ENCODE measurements around the gene CAV3.

CAV3 gene

GRCh38 chr3:8743021-8743601, 9.5 kb downstream of the CAV3 start:
- Histone ChIP-seq H3F3A (ENCODE audit: insufficient read depth) (no peaks in the 10 kb centered on the region), H3K9me3 (ENCODE audit: insufficient read depth, low read length) (no peaks in the 10 kb centered on the region), H3K27ac (ENCODE audit: low read depth, low read length) (no peak overlapping the region), H3K4me2 (ENCODE audit: low read depth, low read length, poor library complexity, severe bottlenecking) (no peak overlapping the region), H3K27me3 (ENCODE audit: low read length) (no peaks in the 10 kb centered on the region), H3K9ac (ENCODE audit: low read length) (no peak overlapping the region), H3K79me2 (ENCODE audit: insufficient read depth, low read length) (no peaks in the 10 kb centered on the region), H4K20me1 (ENCODE audit: low read depth, low read length) (no peaks in the 10 kb centered on the region), H3K36me3 (ENCODE audit: low read length) (no peaks in the 10 kb centered on the region), H3K9me2 (replicated peaks; ENCODE audit: insufficient read depth, low read length) (no peaks in the 10 kb centered on the region), H3K4me3 (ENCODE audit: insufficient read depth, low read length, poor library complexity, severe bottlenecking) (no peak overlapping the region), H2AFZ (ENCODE audit: low read depth, low read length, severe bottlenecking) (no peak overlapping the region)
- TF ChIP-seq EZH2phosphoT487 (conservative IDR thresholded peaks at IDR 0.05; ENCODE audit: low read length) (no peak), CTCF (IDR thresholded peaks at IDR 0.05; ENCODE audit: insufficient read depth, low read length, poor library complexity, severe bottlenecking) (no peak)

DNA sequence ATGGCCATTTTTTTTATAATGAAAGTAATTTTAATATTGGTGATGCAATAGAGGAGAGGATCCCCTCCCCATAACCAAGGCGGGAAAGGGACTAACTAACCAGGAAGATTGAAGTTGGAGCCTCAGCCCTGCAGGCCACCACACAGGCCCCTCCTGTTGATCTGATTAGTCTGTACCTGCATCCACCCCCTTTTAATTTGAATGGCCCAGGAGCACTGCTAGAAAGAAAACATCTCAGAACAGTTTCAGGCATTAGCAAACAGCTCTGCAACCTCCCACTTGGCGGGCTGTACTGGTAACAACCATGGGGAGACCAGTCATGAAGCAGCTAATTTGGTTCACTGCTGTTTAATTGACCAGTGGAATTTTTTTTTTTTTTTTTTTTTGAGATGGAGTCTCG, 10.3 kb downstream of the CAV3 start:
- no peaks in the 10 kb centered on the region for H3F3A ChIP-seq (ENCODE audit: insufficient read depth)
- no peaks in the 10 kb centered on the region for H4K20me1 ChIP-seq (ENCODE audit: low read depth, low read length)
- H3K79me2 ChIP-seq (ENCODE audit: insufficient read depth, low read length) = no peaks in the 10 kb centered on the region
- no peak overlapping the region for H3K9ac ChIP-seq (ENCODE audit: low read length)
- H3K27me3 ChIP-seq (ENCODE audit: low read length) = no peaks in the 10 kb centered on the region
- no peak overlapping the region for H2AFZ ChIP-seq (ENCODE audit: low read depth, low read length, severe bottlenecking)
- H3K9me2 ChIP-seq (replicated peaks; ENCODE audit: insufficient read depth, low read length) = no peaks in the 10 kb centered on the region
- no peak for TF ChIP-seq EZH2phosphoT487 (conservative IDR thresholded peaks at IDR 0.05; ENCODE audit: low read length)
- no peak overlapping the region for H3K4me3 ChIP-seq (ENCODE audit: insufficient read depth, low read length, poor library complexity, severe bottlenecking)
- H3K36me3 ChIP-seq (ENCODE audit: low read length) = no peaks in the 10 kb centered on the region
- no peaks in the 10 kb centered on the region for H3K9me3 ChIP-seq (ENCODE audit: insufficient read depth, low read length)
- H3K4me2 ChIP-seq (ENCODE audit: low read depth, low read length, poor library complexity, severe bottlenecking) = no peak overlapping the region
- H3K27ac ChIP-seq (ENCODE audit: low read depth, low read length) = no peak overlapping the region

DNA sequence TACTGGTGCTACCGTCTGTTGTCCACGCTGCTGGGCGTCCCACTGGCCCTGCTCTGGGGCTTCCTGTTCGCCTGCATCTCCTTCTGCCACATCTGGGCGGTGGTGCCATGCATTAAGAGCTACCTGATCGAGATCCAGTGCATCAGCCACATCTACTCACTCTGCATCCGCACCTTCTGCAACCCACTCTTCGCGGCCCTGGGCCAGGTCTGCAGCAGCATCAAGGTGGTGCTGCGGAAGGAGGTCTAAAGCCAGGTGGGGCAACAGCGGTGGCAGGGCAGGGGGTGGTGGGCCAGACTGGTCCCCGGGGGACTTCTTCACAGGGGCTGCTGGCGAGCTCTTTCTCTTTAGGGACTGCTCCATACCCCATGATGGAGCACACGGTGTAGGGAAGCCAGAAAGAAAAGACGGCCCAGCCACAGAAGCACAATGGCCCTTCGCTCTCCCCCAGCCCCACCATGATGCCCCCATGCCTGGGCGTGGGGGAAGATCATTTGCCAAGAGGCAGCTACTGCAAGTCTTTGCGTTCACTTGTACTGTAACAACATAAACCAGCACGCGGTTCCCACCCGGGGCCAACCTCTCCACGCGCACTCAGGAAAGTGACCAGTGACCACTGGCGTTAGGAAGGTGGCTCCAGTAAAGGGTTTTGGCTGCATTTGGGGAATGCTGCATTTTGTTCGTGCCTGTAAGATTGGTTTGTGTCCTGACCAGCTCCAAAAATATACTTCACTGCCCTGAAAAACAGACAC, 12.2 kb downstream of the CAV3 start:
- Histone ChIP-seq H3K9me3 (ENCODE audit: insufficient read depth, low read length) (no peaks in the 10 kb centered on the region), H3K36me3 (ENCODE audit: low read length) (no peaks in the 10 kb centered on the region), H3K27ac (ENCODE audit: low read depth, low read length) (no peak overlapping the region), H3K27me3 (ENCODE audit: low read length) (no peaks in the 10 kb centered on the region), H3K9me2 (replicated peaks; ENCODE audit: insufficient read depth, low read length) (no peaks in the 10 kb centered on the region), H2AFZ (ENCODE audit: low read depth, low read length, severe bottlenecking) (no peak overlapping the region), H3F3A (ENCODE audit: insufficient read depth) (no peaks in the 10 kb centered on the region), H4K20me1 (ENCODE audit: low read depth, low read length) (no peaks in the 10 kb centered on the region), H3K4me3 (ENCODE audit: insufficient read depth, low read length, poor library complexity, severe bottlenecking) (no peak overlapping the region), H3K79me2 (ENCODE audit: insufficient read depth, low read length) (no peaks in the 10 kb centered on the region), H3K4me2 (ENCODE audit: low read depth, low read length, poor library complexity, severe bottlenecking) (no peak overlapping the region), H3K9ac (ENCODE audit: low read length) (no peak overlapping the region)
- TF ChIP-seq CTCF (IDR thresholded peaks at IDR 0.05; ENCODE audit: insufficient read depth, low read length, poor library complexity, severe bottlenecking) (no peak), EZH2phosphoT487 (conservative IDR thresholded peaks at IDR 0.05; ENCODE audit: low read length) (no peak)

DNA sequence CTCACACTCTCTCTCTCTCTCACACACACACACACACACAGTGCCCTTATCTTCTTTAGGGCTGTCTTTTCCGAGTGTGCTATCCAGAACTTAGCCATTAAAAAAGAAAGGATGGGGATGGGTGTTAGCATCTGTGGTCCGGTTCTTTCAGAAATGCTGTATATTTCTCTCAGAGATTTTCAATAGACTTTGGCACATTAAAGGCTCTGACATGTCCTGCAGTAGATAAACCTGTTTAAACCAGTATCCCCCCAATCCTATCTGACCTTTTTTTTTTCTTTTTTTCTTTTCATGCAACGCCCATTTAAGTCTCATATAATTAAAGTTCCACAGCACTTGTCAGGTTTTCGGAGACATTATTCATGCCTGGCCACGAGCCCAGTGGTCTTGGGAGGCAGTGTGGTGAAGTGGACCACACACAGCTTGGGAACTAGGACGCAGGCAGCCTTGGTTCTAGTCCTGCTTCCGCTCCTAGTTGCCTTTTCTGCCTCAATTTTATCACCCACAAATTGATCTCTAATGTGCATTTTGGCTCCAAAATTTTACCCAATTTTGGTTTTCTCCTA, 13.3 kb downstream of the CAV3 start:
- Histone ChIP-seq H3K36me3 (ENCODE audit: low read length) (no peaks in the 10 kb centered on the region), H3K4me3 (ENCODE audit: insufficient read depth, low read length, poor library complexity, severe bottlenecking) (no peak overlapping the region), H3K9me2 (replicated peaks; ENCODE audit: insufficient read depth, low read length) (no peaks in the 10 kb centered on the region), H3K4me2 (ENCODE audit: low read depth, low read length, poor library complexity, severe bottlenecking) (no peak overlapping the region), H3K27ac (ENCODE audit: low read depth, low read length) (no peak overlapping the region), H2AFZ (ENCODE audit: low read depth, low read length, severe bottlenecking) (no peak overlapping the region), H3K79me2 (ENCODE audit: insufficient read depth, low read length) (no peaks in the 10 kb centered on the region), H4K20me1 (ENCODE audit: low read depth, low read length) (no peaks in the 10 kb centered on the region), H3K9me3 (ENCODE audit: insufficient read depth, low read length) (no peaks in the 10 kb centered on the region), H3K27me3 (ENCODE audit: low read length) (no peaks in the 10 kb centered on the region), H3K9ac (ENCODE audit: low read length) (no peak overlapping the region), H3F3A (ENCODE audit: insufficient read depth) (no peaks in the 10 kb centered on the region)
- TF ChIP-seq CTCF (IDR thresholded peaks at IDR 0.05; ENCODE audit: insufficient read depth, low read length, poor library complexity, severe bottlenecking) = no peak
- no peak for TF ChIP-seq EZH2phosphoT487 (conservative IDR thresholded peaks at IDR 0.05; ENCODE audit: low read length)
